Kidney glomerular epithelial cell (primary cell): ENCODE results near the gene DHTKD1.

Experiments
- DNase-seq: peaks from one replicate; lab custom pipeline; 2025; lab: John Stamatoyannopoulos, UW

The DHTKD1 gene

GRCh38 chr10:12068449-12069269, at the start of gene DHTKD1:
DHTKD1 (plus strand) TSS chr10:12068954; CDS start chr10:12069034, 80 bp downstream.
- DNase-seq = peak; percentile 95

- DNase-seq = no peak
Observed at GRCh38 chr10:12019283-12019971, 49.3 kb upstream of the DHTKD1 start.

GRCh38 chr10:12020574-12020973, 48.2 kb upstream of the DHTKD1 start:
- DNase-seq = no peak

GRCh38 chr10:12022580-12023257, 46.0 kb upstream of the DHTKD1 start:
- no peak for DNase-seq

GRCh38 chr10:12025591-12025990, 43.2 kb upstream of the DHTKD1 start:
- DNase-seq = no peak

GRCh38 chr10:12027539-12027938, 41.2 kb upstream of the DHTKD1 start:
- no peak for DNase-seq

GRCh38 chr10:12031404-12031803, 37.4 kb upstream of the DHTKD1 start:
- no peak for DNase-seq

- no peak for DNase-seq
Observed at GRCh38 chr10:12036073-12036655, 32.6 kb upstream of the DHTKD1 start.

- peak; percentile 15 for DNase-seq
Observed at GRCh38 chr10:12041766-12042408, 26.9 kb upstream of the DHTKD1 start.

- no peak for DNase-seq
Observed at GRCh38 chr10:12042409-12042796, 26.4 kb upstream of the DHTKD1 start.

- peak; percentile 95 for DNase-seq
Observed at GRCh38 chr10:12042797-12043651, 25.7 kb upstream of the DHTKD1 start, which contains the start of gene UPF2. UPF2 (minus strand) TSS chr10:12042809; CDS start chr10:12035423, 7,386 bp downstream.

GRCh38 chr10:12045596-12045995, 23.2 kb upstream of the DHTKD1 start:
- no peak for DNase-seq

GRCh38 chr10:12048547-12048946, 20.2 kb upstream of the DHTKD1 start:
- DNase-seq = no peak

GRCh38 chr10:12050528-12050927, 18.2 kb upstream of the DHTKD1 start:
- DNase-seq = no peak

- DNase-seq = no peak
Observed at GRCh38 chr10:12051241-12051640, 17.5 kb upstream of the DHTKD1 start.

GRCh38 chr10:12055732-12056131, 13.0 kb upstream of the DHTKD1 start:
- no peak for DNase-seq

- no peak for DNase-seq
Observed at GRCh38 chr10:12056748-12057147, 12.0 kb upstream of the DHTKD1 start.

- DNase-seq = no peak
Observed at GRCh38 chr10:12061124-12061523, 7.6 kb upstream of the DHTKD1 start.

GRCh38 chr10:12062754-12063482, 5.8 kb upstream of the DHTKD1 start:
- no peak for DNase-seq

- DNase-seq = no peak
Observed at GRCh38 chr10:12063483-12063818, 5.3 kb upstream of the DHTKD1 start.
